ENCODE data around the gene AP3S2.
"Not testable (repeated sequence)": the region's sequence is repeated elsewhere in the genome, so short reads cannot be mapped to it uniquely, and the experiment has no call there.

AP3S2 gene

GRCh38 chr15:89799918-89800498 lies 93.8 kb downstream of the AP3S2 start:
- no peak for DNase-seq
- no peak for ATAC-seq

- ATAC-seq (no peak), DNase-seq (no peak)
These were observed 94.5 kb downstream of the AP3S2 start for GRCh38 chr15:89799011-89799911.

DNA sequence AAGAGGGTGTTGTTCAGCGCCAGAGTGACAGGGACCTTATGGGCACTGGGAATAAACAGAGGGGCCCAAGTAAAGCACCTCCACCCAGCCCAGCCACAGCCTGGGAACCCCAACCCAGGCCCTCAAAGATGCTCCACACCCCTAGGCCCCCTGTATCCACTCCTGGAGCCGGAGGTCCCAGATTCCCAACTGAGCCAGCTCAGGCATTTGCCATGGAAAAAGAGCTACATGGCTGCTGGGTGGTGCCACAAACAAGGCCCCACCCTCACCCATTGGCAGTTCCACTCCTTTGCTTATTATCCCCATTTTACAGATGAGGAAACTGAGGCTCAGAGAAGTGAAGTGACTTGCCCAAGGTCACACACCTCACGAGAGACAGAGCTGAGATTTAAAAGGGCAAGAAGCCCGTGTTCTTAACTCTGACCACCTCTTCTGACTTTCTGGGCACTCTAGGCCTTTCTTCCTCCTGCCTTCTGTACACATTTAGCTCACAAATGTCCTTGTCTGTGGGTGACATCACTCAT lies 96.1 kb downstream of the AP3S2 start:
- no peak for ATAC-seq

DNA sequence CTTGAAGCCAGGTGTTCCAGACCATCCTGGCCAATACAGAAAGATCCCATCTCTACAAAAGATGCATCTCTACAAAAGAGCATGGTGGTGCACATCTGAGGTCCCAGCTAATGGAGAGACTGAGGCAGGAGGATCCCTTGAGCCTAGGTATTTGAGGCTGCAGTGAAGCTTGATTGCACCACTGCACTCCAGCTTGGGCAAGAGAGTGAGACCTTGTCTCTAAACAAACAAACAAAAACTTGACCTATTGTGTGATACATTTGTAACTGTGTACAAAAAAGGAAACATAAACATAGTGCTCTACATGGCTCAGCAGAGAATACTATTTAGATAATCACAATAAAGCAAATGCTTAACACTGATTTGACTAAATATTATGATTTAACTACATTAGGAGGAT lies 97.8 kb downstream of the AP3S2 start:
- no peak for ATAC-seq
- DNase-seq: no peak

More for the DNA sequence above, 96.1 kb downstream of the AP3S2 start:
- no peak for DNase-seq

DNA sequence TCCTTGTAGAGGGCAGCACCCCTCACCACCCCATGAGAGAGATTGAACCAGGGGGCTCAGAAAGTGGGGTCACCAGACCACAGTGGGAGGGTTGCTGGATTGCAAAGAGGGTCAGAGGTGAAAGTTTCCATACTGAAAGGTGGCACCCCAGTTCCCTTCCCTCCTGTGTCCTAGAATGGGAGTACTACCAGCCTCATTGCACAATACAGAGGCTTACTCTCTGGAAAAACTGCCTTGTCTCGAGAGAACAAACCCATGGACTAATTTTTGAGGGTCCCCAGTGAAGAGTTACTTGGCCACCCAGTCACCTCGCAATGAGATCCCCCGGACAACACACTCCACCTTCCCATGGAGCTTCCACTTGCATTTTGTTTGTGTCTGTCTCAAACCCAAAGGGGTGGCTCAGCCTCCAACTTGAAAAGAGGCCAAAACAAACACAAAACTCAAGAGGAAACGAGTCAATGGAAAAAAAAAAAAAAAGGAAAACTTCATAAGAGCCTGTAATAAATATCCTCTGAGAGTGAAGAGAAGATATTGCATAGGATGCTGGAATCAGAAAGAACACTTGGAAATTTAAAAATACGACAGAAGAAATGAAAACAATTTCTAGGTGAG lies 99.1 kb downstream of the AP3S2 start:
- no peak for ATAC-seq
- DNase-seq: no peak

DNA sequence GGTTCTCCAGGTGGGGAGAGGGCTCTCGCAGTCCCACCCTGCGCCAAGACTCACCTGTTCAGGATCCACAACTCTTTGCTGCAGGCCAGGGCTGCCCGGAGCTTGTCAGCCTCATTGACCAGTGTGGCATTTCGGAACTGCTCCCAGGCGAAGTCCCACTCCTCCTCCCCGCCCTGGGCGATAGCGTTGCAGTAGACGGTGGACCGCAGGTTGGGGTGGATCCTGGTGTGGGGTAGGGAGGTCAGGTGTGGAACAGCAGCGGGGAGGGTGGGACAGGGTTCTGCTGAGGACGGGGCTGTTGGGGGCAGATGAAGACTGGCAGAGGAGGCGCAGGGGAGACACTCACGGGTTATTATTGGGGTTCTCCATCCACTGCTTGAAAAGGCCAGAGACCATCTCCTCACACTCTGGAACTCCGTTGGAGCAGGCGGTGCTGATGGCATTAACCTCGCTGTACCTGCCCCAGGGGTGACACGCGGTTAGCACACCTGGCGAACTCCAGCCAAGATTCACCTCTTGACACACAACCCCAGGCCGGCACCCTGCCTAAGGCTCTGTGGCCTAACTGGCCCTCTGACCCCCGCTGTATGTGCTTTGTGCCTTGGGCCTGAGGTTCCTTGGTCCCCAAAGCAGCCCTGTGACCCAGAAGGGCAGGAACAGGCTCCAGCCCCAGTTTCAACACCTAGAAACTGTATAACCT lies 101.5 kb downstream of the AP3S2 start:
- ATAC-seq: no peak
- no peak for DNase-seq

DNA sequence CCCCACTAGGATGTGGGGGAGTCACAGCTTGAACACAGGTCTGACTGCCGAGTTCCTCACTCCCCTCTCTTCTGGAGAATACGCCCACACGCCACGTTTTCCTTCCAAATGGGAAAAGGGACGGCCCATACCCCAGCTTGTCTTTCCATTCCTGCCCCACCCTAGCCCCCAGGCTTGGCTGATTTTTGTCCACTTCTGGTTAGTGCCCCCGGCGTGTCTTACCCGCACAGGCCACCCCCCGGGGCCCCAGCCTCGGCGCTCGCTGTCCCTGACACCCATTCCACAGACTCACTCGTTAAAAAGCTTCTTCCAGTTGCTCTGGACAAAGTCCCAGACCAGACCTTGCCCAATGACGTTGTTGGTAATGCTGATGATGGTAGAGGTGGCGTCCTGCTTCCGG lies 103.1 kb downstream of the AP3S2 start:
- no peak for DNase-seq
- no peak for ATAC-seq

- DNase-seq: no peak
- ATAC-seq: no peak
These were observed 103.6 kb downstream of the AP3S2 start for GRCh38 chr15:89790206-89790605.

- not testable (repeated sequence) for ATAC-seq, DNase-seq
These were observed 105.2 kb downstream of the AP3S2 start for GRCh38 chr15:89788585-89788984.

GRCh38 chr15:89787944-89788343 lies 105.8 kb downstream of the AP3S2 start:
- no peak for DNase-seq
- ATAC-seq: no peak

GRCh38 chr15:89785774-89786140 lies 108.0 kb downstream of the AP3S2 start:
- ATAC-seq (no peak), DNase-seq (no peak)

GRCh38 chr15:89785064-89785773 lies 108.6 kb downstream of the AP3S2 start:
- ATAC-seq (no peak), DNase-seq (no peak)

GRCh38 chr15:89784686-89784960 lies 109.2 kb downstream of the AP3S2 start:
- DNase-seq (no peak), ATAC-seq (no peak)

DNA sequence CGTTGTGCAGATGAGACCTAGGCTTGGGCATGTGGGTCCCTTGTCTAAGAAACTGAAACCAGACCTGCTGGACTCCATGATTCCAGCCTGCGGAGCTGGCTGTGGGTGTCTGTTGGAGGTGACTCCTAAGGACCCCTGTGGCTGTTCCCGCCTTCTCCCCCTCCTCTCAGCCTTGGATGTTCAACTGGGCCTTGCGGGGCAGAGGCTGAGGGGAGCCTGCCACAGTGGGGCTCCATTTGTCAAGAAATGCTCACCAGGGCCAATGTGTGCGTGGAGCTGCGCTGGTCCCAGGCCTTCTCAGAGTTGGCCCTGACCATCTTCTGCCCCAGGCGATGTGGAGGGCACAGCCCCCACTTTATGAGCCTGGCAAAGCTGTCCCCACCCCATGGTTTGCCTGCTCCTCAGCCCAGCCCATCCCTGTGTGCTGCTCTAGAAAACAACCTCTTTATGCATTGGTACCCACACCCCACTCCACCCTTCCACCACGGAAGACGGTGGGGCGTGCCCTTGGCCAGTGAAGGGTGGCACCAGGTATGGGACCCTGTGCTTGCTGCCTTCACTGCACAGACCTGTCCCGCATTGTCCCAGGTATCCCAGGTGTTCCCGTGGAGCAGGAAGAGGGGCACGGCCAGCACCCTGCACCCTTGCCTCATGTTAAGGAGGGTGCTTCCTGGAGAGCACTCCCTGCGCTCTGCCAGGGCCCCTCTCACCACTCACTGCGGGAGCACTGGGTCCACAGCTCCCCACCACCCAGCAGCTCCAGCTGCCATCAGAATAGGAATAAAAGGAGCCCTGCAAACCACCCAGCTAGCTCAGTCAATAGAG lies 109.7 kb downstream of the AP3S2 start:
- ATAC-seq (no peak), DNase-seq (no peak)

DNA sequence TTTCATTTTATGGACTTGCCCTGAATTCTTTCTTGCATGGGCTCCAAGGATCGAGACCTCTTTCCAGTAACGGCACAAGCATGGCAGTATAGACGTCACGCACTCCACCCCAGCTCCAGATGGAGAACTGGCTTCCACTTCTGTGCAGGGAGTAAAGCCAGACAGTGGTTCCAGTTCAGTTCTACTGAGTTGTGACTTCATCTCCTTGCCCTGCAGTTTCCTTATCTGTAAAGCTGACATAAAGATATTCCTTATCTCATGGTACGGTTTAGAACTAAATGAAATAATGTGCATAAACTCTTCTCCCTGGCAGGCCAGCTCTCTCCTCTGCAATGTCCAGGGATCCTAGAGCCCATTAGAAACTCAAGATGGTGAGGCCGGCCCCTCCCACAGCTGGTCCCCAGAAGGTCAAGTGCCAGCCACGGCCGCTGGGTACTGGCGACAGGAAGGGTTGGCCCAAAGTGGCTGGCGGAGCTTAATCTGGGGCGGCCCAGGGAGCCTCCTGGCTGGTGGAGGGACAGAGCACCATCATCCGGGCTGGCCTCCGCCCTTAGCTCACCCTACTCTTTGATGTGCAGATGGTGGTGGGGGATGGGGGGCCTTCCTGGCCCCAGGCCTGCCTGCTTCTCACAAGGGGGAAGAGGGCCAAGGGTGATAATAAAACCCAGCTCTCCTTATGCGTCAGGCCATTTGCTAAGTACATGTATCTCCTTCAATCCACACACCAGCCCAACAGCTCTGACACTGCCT lies 110.5 kb downstream of the AP3S2 start:
- DNase-seq: no peak
- no peak for ATAC-seq

DNA sequence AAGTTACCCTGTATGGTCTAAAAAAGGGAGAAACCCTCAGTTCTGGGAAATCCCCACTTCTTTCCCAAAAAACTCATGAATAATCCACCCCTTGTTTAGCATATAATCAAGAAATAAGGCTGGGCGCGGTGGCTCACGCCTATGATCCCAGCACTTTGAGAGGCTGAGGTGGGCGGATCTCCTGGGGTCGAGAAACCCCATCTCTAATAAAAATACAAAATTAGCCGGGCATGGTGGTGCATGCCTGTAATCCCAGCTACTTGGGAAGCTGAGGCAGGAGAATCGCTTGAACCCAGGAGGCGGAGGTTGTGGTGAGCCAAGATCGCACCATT lies 111.2 kb downstream of the AP3S2 start:
- ATAC-seq, DNase-seq: not testable (repeated sequence)

DNA sequence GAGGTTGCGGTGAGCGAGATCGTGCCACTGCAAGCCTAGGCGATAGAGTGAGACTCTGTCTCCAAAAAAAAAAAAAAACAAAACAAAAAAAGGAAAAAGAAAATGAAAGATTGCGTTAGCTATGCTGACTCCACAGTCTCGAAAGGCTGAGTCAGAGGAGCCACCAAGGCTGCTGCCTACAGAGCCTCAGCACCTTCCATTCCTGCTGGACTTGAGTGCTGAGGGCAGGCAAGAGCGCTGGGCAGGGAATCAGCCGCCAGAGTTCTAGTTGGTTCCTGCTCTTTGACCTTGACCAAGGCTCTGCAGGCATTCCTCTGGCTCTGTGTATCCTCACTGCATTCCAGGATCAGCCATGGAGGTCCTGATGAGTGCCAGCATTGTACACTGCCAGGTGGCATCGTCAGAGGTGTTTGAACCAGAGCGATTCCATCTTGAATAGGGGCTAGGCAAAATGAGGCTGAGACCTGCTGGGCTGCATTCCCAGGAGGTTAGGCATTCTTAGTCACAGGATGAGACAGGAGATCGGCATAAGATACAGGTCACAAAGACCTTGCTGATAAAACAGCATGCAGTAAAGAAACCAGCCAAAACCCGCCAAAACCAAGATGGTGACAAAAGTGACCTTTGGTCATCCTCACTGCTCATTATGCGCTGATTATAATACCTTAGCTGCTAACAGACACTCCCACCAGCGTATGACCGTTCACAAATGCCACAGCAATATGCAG lies 111.7 kb downstream of the AP3S2 start:
- DNase-seq: no peak
- peak; percentile 30 for ATAC-seq

DNA sequence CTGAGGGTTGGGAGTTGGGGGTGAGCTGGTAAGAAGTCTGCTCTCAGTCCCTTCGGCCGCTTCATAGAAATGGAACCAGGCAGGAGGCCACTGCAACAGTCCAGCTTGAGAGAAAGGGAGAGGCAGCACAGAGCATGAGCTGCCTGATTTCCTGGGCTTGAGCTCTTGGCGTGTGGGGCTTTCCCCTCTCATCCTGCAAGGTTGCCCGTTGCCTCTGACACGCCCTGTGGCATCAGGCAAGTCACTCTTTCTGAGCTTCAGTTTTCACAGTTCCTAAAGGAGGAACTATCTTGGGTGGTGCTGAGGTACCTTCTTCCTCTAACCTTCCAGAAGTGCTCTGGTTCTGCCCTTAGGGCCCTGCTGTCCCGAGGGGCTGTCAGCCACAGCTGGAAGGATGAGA lies 112.7 kb downstream of the AP3S2 start:
- DNase-seq (peak; percentile 28), ATAC-seq (peak; percentile 44)

- ATAC-seq (no peak), DNase-seq (no peak)
These were observed 113.2 kb downstream of the AP3S2 start for GRCh38 chr15:89780601-89781000.
